CMK (cell line): ENCODE measurements around the gene CTLA4.

Experiments used
- DNase-seq: peaks from one replicate; pipeline ENCODE4 v3.0.0-alpha.2; 2010; ENCODE audit warnings: low read depth

The CTLA4 gene

GRCh38 chr2:203867561-203868200 lies at the start of gene CTLA4:
Gene CTLA4 (plus strand): TSS chr2:203867771. CDS start chr2:203867943, 172 bp downstream.
- no peak for DNase-seq

DNA sequence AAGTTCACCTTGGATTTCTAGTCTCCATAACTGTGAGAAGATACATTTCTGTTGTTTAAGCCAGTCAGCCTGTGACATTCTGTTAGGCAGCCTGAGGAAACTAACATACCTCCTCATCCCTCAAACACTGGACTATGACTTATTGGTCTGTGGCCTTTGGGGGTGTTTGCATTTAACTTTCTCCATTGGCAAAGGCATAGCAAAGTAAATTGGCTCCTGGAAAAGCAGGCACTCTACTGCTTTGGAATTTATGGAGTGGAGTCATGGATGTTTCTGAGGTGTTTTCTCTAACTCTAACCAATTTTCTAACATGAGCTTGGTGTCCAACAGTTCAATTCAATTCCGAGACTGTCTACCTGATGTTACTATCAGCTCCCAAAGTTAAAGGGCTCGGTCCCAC lies 48.9 kb upstream of the CTLA4 start:
- DNase-seq, result no peak

GRCh38 chr2:203819434-203820133 lies 48.0 kb upstream of the CTLA4 start:
- no peak for DNase-seq

GRCh38 chr2:203820969-203821368 lies 46.6 kb upstream of the CTLA4 start:
- DNase-seq, result no peak

- no peak for DNase-seq
These were observed 45.3 kb upstream of the CTLA4 start for GRCh38 chr2:203822240-203822639.

- no peak for DNase-seq
These were observed 44.4 kb upstream of the CTLA4 start for GRCh38 chr2:203823173-203823572.

DNA sequence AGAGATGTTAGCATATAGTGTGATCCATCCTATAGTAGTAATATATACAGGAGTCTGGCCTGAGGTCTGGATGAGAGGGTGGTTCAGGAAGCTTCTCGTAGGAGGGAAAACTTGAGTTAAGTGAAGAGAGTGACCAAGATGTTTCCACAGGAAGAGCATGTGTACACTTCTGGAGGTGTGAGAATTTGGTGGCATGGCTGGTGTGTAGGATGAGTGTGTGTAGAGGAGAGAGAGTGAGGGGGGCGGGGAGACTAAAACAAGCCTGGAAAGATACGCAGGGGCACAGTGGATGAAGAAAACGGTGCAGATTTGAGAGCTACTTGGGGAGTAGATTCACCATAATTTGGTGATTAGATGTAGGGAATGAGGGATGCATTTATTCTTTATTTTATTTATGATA lies 43.5 kb upstream of the CTLA4 start:
- DNase-seq, result no peak

GRCh38 chr2:203824603-203825002 lies 43.0 kb upstream of the CTLA4 start:
- no peak for DNase-seq

- DNase-seq, result no peak
These were observed 40.9 kb upstream of the CTLA4 start for GRCh38 chr2:203826704-203827103.

- no peak for DNase-seq
These were observed 37.1 kb upstream of the CTLA4 start for GRCh38 chr2:203830304-203831055.

- DNase-seq, result no peak
These were observed 32.2 kb upstream of the CTLA4 start for GRCh38 chr2:203835420-203835819.

GRCh38 chr2:203835892-203836800 lies 31.4 kb upstream of the CTLA4 start:
- no peak for DNase-seq

DNA sequence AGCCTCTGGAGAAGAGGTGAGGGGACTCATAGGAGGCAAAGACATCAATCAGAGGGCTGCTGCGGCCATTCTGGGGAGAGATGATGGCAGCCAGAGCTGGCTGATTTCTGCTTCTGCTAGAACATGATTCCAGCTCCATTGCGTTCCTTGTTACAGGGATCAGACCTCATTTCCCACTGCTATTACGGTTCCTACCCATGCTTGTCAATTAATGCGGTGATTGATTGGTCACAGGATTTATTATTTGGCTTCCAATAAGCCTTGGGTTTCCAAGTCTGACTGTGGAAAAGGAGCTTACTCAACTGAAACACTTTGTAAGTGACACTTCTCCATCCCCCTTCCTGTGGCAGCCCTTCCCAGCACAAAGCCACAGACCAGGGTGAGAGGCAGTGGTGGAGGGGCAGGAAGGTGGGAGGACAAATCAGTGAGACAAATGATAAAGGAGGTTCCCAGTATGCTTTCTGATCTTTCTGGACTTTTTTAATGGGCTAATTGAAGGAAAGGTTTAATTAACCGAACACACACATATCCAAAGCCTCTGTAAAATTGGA lies 26.8 kb upstream of the CTLA4 start:
- DNase-seq, result no peak

DNA sequence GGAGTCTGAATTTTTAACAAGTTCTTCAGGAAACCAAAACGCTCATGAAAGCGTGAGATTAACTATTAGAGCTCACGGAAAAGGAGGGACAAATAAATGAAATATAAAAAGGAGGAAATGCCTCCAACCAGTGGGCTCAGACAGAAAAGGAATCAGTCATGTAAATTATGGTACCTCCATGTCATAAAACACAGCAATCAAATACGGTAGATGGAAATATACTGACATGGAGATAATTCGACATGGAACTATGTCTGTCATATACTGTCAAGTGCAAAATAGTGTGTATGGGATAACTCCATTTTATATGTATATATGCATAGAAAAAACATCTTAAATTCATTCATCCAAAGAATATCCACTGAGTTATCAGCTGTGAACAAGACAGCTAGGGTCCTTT lies 25.9 kb upstream of the CTLA4 start:
- no peak for DNase-seq

GRCh38 chr2:203842373-203842772 lies 25.2 kb upstream of the CTLA4 start:
- no peak for DNase-seq

DNA sequence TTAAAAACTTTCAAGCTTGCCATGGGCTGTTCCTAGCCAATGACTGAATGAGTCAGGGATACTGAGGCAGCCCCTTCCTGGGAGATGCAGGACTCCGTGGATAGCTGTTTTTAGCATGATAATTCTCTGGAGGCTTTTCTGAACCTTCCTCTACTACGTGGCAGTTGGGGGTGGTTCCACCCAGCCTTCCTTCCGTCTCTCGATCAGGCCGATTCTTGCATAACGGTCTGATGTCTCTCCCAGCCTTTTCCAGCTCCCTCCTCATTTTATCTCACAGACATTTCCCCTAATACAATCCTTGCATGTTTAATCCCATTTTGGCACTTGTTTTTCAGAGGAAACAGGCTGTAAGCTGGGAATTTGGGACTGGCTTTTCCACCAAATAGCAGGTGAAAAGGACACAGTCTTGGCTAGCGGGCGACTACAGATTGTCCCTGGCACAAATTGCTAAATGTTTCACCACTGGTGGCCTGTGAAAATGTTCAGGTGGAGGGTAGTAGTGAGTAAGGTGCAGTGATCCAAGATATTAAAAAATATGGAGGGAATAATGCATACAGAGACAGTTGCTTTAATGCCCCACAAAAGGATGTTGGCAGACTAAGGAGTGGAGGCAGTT lies 21.0 kb upstream of the CTLA4 start:
- DNase-seq, result no peak

DNA sequence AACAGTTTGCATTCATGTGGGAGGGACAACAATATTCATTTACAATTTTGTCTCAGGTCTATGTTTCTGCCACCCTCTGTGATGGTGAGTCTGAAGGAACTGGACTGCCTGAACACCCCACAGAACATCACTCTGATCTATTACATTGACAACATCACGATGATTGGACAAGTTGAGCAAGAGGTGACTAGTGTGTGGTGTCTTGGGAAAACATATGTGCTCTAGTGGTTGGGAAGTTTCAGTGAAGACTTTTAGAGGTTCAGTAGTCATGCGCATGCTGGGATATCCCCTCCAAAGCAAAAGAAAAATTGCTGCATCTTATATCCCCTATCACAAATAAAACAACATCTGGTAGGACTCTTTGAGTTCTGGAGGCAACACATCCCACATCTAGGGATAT lies 18.6 kb upstream of the CTLA4 start:
- DNase-seq, result no peak

- DNase-seq, result no peak
These were observed 14.8 kb upstream of the CTLA4 start for GRCh38 chr2:203852760-203853159.

GRCh38 chr2:203853271-203853670 lies 14.3 kb upstream of the CTLA4 start:
- DNase-seq, result no peak

DNA sequence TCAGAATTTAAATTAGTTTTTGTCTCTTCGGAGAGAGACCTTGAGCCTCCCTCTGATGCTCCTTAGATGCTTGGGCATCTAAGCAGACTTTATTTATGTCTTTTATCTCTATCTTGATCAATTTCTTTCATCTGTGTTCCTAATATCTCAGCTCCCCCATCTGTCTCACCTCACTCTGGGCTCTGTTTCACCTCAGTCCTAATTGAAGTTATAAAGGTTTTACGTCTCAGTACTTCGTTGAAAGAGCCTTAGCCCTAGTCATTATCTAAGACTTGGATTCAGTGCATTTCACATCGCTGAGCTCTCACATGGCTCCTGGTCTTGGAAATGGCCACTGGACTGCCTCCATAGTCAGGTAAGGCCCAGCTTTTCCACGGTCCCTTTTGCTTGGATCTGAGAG lies 13.8 kb upstream of the CTLA4 start:
- DNase-seq, result no peak

DNA sequence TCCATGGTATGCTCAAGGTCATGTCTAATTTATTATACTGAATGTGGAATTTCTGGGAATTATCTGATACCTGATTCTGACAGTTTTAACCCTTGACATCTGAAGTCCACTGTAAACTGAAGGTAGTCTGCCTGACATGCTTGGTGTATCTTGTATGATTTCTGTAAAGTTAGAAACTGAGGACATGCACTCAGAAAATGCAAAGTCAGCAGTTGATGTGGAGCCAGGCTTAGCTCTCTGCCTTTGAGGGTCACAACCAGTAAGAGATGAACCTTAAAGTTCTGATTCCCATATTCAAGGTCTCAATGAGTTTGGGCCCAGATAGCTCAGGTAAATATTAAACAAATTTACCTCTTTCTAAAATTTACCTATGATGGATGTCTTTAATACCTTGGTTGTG lies 12.3 kb upstream of the CTLA4 start:
- no peak for DNase-seq
